OCI-LY7 (cell line): ENCODE results near the gene ASXL2.

Experiments
- EZH2phosphoT487 ChIP-seq: fragments of 200-600 bp; sonication (generic); IDR thresholded peaks from 2 replicates; pipeline ENCODE4 v1.6.1; 2018; ENCODE audit warnings: low read depth, borderline replicate concordance, mild to moderate bottlenecking, mixed run types, antibody characterized with exemption, low read length, moderate library complexity, mixed read lengths
- TF ChIP-seq, protein P1 (sequence below): fragments of 200-600 bp; sonication (generic); conservative IDR thresholded peaks from 2 replicates; pipeline ENCODE4 v1.5.1; 2014; ENCODE audit warnings: mild to moderate bottlenecking, antibody characterized with exemption, low read length, moderate library complexity, mixed read lengths

DNA sequence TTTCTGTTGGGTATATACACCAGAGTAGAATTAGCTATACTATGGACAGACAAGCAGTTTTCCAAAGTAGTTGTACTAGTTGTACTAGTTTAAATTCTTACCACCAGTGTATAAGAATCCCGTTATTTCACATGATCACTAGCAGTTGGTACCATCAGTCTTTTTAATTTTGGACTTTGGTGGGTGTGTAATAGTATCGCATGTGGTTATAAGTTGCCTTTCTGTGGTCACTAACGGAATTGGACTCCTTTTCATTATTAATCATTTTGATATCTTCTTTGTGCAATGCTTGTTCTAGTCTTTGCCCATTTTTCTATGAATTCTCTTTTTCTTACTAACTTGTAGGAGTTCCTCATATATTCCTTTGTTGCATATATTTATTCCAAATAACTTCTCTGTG is 89.8 kb downstream of the ASXL2 start:
- TF ChIP-seq, protein P1, sequence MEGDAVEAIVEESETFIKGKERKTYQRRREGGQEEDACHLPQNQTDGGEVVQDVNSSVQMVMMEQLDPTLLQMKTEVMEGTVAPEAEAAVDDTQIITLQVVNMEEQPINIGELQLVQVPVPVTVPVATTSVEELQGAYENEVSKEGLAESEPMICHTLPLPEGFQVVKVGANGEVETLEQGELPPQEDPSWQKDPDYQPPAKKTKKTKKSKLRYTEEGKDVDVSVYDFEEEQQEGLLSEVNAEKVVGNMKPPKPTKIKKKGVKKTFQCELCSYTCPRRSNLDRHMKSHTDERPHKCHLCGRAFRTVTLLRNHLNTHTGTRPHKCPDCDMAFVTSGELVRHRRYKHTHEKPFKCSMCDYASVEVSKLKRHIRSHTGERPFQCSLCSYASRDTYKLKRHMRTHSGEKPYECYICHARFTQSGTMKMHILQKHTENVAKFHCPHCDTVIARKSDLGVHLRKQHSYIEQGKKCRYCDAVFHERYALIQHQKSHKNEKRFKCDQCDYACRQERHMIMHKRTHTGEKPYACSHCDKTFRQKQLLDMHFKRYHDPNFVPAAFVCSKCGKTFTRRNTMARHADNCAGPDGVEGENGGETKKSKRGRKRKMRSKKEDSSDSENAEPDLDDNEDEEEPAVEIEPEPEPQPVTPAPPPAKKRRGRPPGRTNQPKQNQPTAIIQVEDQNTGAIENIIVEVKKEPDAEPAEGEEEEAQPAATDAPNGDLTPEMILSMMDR = no peak
- TF ChIP-seq EZH2phosphoT487 = no peak
